Adrenal gland (tissue), 12 donors: ENCODE results near the gene SOST. TPM values are rescaled to one million over a fixed set of nuclear protein-coding genes. Genes with fewer than 3 reads are reported as not detected.

Source experiments
- DNase-seq, 7 donors: peaks; one replicate each; pipeline ENCODE4 v3.0.0-alpha.2; 2019 to 2020
- H3K27ac ChIP-seq, 5 donors: fragments of 200-600 bp; sonication (generic) in 4 of 5; 1 replicate in 3 of 5; 2 replicates in 2 of 5; pipeline versions ENCODE4 v1.5.1 to v1.8.0; 2016 to 2020; ENCODE audit warnings: mild to moderate bottlenecking in 1 of 5
- H3K27me3 ChIP-seq: fragments of 200-600 bp; 2 replicates; pipeline ENCODE4 v1.8.0; 2021
- H3K36me3 ChIP-seq, 2 donors: fragments of 200-600 bp; replicated peaks in 1 of 2; 1 replicate in 1 of 2; 2 replicates in 1 of 2; pipeline versions ENCODE4 v1.5.1 to v1.8.0; 2018 to 2022
- H3K4me1 ChIP-seq, 2 donors: fragments of 200-600 bp; replicated peaks in 1 of 2; 1 replicate in 1 of 2; 2 replicates in 1 of 2; pipeline versions ENCODE4 v1.5.1 to v1.8.0; 2018 to 2021
- H3K4me3 ChIP-seq, 4 donors: fragments of 200-600 bp; sonication (generic) in 3 of 4; one replicate each; pipeline ENCODE4 v1.5.1; 2016 to 2018
- H3K9me3 ChIP-seq, 3 donors: fragments of 200-600 bp; sonication (generic) in 1 of 3; replicated peaks in 1 of 3; 1 replicate in 2 of 3; 2 replicates in 1 of 3; pipeline versions ENCODE4 v1.5.1 to v1.8.0; 2016 to 2021
- POLR2A ChIP-seq, 2 donors: fragments of 450-650 bp; IDR thresholded peaks; one replicate each; pipeline ENCODE4 v1.6.1; 2017; ENCODE audit warnings: antibody characterized with exemption in 2 of 2, mild to moderate bottlenecking in 2 of 2, moderate library complexity in 1 of 2
- WGBS, 4 donors: extraction: QIAGEN DNeasy Blood & Tissue Kit in 2 of 4; methylation state at CpG; one replicate each; pipeline versions ENCODE4 v1.1.5 to v1.1.7; 2013 to 2017; 5-methylcytosine and 5-hydroxymethylcytosine counted together
- intact Hi-C, 2 donors: fragments of 100-400 bp; cut with DNase I; formaldehyde crosslinking; loops; one replicate each; pipeline versions ENCODE4 v1.14.1 to v1.15.0; 2022 to 2023
- polyA plus RNA-seq, 3 donors: library from polyadenylated mRNA; stranded (reverse); fragments of 200-250 nt in 2 of 3; fragments of 350-450 nt in 1 of 3; fragmentation: Illumina TruSeq in 1 of 3; extraction: RNeasy Lipid Tissue Mini Kit (QIAGEN cat#74804) in 1 of 3; gene quantifications; one replicate each; pipeline ENCODE4 v1.2.3, GENCODE V29; 2013 to 2014
- total RNA-seq, 9 donors: library from RNA; depleted of rRNA in 4 of 9; stranded (reverse); fragments of >200 nt in 4 of 9; fragments of 120-200 nt in 1 of 9; fragmentation: NEBNext Ultra II Directional in 1 of 9; extraction: Animal tissue kit (Norgen Biotek cat#: 25700) in 1 of 9; gene quantifications; one replicate each; pipeline versions ENCODE4 v1.1.0 to v1.2.4, GENCODE V29; 2013 to 2023
- TF ChIP-seq, protein P1 (sequence below), 6 experiments: fragments of 450-650 bp in 4 of 6; fragments of 200-600 bp in 2 of 6; sonication (generic) in 1 of 6; IDR thresholded peaks; 1 replicate in 5 of 6; 2 replicates in 1 of 6; pipeline versions ENCODE4 v1.5.1 to v1.8.0; 2016 to 2021; ENCODE audit warnings: antibody characterized with exemption in 6 of 6, mild to moderate bottlenecking in 2 of 6, moderate library complexity in 1 of 6
- donor health status: healthy with polysubstance abuse.
- donor health status: Bipolar disorder and iron deficiency.
- donor health status: DM: yes; HTN: yes; CAD: no.
- donor health status: DM: no; HTN: no; CAD: no.
- donor health status: DM: no; HTN: no; CAD: no.
- donor health status: DM: yes; HTN: yes; CAD: no.

The SOST gene
- total and polyA plus RNA-seq, 12 donors = not detected

DNA sequence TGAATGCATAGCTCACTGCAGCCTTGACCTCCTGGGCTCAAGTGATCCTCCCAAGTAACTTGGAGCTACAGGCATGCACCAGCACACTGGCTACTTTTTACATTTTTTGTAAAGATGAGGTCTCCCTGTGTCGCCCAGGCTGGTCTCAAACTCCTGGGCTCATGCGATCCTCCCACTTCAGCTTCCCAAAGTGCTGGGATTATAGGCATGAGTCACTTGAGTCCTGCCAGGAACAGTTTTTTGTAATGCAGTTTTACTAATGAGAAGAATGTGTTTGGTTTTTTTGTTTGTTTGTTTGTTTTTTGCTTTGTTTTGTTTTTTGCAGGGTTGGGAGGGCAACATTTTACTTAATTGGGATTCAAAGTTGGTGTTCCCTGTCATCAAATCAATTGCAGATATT, 22.2 kb downstream of the SOST start:
- Histone ChIP-seq H3K27me3 (no peaks in the 10 kb centered on the region), H3K27ac (no peak overlapping the region), H3K4me3 (no peak overlapping the region), H3K4me1 (no peaks in the 10 kb centered on the region), H3K36me3 (no peaks in the 10 kb centered on the region), H3K9me3 (no peaks in the 10 kb centered on the region)
- DNase-seq = no peak
- no peak for TF ChIP-seq POLR2A (IDR thresholded peaks at IDR 0.05)
- TF ChIP-seq, protein P1, sequence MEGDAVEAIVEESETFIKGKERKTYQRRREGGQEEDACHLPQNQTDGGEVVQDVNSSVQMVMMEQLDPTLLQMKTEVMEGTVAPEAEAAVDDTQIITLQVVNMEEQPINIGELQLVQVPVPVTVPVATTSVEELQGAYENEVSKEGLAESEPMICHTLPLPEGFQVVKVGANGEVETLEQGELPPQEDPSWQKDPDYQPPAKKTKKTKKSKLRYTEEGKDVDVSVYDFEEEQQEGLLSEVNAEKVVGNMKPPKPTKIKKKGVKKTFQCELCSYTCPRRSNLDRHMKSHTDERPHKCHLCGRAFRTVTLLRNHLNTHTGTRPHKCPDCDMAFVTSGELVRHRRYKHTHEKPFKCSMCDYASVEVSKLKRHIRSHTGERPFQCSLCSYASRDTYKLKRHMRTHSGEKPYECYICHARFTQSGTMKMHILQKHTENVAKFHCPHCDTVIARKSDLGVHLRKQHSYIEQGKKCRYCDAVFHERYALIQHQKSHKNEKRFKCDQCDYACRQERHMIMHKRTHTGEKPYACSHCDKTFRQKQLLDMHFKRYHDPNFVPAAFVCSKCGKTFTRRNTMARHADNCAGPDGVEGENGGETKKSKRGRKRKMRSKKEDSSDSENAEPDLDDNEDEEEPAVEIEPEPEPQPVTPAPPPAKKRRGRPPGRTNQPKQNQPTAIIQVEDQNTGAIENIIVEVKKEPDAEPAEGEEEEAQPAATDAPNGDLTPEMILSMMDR (IDR thresholded peaks at IDR 0.05) = no peak
- WGBS, 4 donors = 85 to 100% (median 93%) methylated on average over 2 of the region's 2 CpGs
- intact Hi-C loops = no loop called here

DNA sequence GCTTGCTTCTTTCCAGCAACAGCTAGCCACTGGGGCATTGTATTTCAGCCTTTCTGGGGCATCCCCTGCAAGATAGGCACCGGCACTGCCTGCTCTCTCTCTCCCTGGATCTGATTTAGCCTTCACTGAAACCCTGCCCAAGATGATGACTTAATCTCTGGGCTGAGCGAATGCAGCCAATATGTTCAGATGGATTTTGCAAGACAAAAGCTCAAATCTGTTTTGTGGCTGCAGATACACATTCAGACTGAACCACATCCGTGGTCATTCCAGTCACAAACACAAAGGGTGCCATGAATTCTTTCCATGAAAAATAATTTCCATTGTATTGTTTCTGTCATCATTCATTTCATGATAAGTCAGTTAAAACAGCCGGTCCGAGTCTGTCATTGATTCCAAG, 24.2 kb downstream of the SOST start:
- TF ChIP-seq, protein P1 (IDR thresholded peaks at IDR 0.05) = no peak
- TF ChIP-seq POLR2A (IDR thresholded peaks at IDR 0.05) = no peak
- WGBS, 4 donors = 30 to 42% (median 32%) methylated on average over 5 of the region's 5 CpGs
- no peaks in the 10 kb centered on the region for H3K4me1 ChIP-seq
- peak in 6 of 7 donors; percentile 39 to 62 (median 55) for DNase-seq
- no peak overlapping the region for H3K4me3 ChIP-seq
- no peaks in the 10 kb centered on the region for H3K27me3 ChIP-seq
- H3K36me3 ChIP-seq = no peaks in the 10 kb centered on the region
- intact Hi-C loops = no loop called here
- no peaks in the 10 kb centered on the region for H3K9me3 ChIP-seq
- H3K27ac ChIP-seq = peak overlapping the region in 1 of 5 donors; percentile 24

DNA sequence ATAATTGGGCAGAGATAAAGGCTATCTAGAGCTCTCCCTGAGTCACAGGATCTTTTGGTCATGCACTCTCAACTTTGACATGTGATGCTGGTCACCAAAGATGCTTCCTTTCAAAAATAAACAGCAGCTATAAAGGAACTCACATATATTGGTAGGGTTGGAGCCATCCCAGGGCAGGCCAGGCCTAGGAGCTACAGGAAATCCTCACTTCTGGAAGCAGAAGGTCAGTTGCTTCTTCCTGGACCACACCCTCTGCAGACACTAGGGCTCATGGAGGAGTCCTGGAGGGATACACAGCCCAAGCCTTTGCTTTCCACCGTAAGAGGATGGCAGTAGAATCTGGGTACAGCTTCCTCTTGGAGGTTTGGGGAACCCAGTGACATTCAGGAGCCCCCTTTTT, 24.6 kb downstream of the SOST start:
- Histone ChIP-seq H3K9me3 (no peaks in the 10 kb centered on the region), H3K27ac (peak overlapping the region in 1 of 5 donors; percentile 24), H3K4me3 (no peak overlapping the region), H3K27me3 (no peaks in the 10 kb centered on the region), H3K36me3 (no peaks in the 10 kb centered on the region), H3K4me1 (no peaks in the 10 kb centered on the region)
- intact Hi-C loops = no loop called here
- WGBS, 4 donors = 50 to 60% (median 56%) methylated on average over 1 of the region's 1 CpG
- DNase-seq = no peak
- TF ChIP-seq, protein P1 (IDR thresholded peaks at IDR 0.05) = no peak
- no peak for TF ChIP-seq POLR2A (IDR thresholded peaks at IDR 0.05)

DNA sequence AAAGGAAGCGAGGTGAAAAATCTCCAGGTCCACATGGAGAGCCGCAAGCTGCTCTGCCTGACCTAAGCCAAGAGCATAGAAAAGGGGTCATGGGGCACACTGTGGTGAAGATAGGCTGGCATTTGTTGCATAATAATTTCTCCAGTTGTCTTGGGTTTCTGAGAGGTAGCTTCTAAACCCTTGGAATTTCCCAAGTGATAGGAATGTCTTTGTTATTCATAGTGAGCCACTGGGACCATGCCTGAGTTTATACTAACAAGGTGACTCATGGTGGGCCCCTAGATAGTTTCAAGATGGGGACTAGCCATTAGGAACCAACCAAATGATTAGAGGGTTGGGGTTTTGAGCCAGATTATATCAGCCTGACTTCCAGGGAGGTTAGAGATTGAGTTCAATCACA, 25.6 kb downstream of the SOST start:
- no peak for DNase-seq
- TF ChIP-seq POLR2A (IDR thresholded peaks at IDR 0.05) = no peak
- TF ChIP-seq, protein P1 (IDR thresholded peaks at IDR 0.05) = no peak
- WGBS, 4 donors = 100% methylated on average over 2 of the region's 2 CpGs
- no peak overlapping the region for H3K27ac ChIP-seq
- intact Hi-C loops = no loop called here
- H3K4me1 ChIP-seq = no peaks in the 10 kb centered on the region
- H3K36me3 ChIP-seq = no peaks in the 10 kb centered on the region
- H3K9me3 ChIP-seq = no peaks in the 10 kb centered on the region
- H3K4me3 ChIP-seq = no peak overlapping the region
- H3K27me3 ChIP-seq = no peaks in the 10 kb centered on the region
